HG03460 (cell line): ENCODE measurements around the gene LRCH4.

Source experiments
- ATAC-seq: cut with Tn5 transposase; IDR thresholded peaks from one replicate; pipeline ENCODE4 v1.9.1; 2021; ENCODE audit not compliant: unreplicated experiment

Gene LRCH4

GRCh38 chr7:100606313-100606712, 20.4 kb upstream of the LRCH4 start:
- no peak for ATAC-seq

DNA sequence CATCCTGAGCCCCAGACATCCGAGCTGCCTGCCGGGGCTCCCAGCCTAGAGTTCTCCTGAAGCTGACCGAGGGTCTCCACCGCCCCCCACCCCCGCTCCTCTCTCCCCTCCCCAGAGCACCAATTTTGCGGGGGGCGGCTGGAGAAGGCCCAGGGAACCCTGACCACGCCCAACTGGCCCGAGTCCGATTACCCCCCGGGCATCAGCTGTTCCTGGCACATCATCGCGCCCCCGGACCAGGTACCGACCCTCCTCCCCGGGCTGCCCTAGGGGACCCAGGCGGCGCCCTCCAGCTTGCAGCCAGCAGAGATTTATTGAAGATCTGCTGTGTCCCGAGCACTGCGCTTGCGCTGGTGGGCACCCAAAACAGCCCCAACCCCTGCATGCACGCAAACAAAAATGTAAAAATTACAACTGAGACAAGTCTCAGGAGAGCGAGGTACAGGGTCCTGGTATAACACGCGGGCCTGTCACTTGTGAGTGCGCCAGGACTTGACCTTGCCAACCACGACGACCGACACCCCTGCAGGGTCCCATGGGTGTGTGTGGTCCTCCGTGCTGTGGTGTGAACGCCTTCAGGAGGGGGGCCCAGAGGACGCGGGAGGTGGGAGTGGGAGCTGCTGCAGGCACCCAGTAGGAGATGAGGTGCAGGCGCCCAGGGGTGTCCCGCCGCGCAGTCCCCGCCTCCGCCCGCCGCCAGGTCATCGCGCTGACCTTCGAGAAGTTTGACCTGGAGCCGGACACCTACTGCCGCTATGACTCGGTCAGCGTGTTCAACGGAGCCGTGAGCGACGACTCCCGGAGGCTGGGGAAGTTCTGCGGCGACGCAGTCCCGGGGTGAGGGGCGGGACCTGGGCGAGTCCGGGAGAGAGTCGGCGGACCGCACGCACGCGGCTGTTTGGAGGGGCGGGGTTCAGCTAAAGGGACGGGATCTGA, 19.3 kb upstream of the LRCH4 start:
- no peak for ATAC-seq

DNA sequence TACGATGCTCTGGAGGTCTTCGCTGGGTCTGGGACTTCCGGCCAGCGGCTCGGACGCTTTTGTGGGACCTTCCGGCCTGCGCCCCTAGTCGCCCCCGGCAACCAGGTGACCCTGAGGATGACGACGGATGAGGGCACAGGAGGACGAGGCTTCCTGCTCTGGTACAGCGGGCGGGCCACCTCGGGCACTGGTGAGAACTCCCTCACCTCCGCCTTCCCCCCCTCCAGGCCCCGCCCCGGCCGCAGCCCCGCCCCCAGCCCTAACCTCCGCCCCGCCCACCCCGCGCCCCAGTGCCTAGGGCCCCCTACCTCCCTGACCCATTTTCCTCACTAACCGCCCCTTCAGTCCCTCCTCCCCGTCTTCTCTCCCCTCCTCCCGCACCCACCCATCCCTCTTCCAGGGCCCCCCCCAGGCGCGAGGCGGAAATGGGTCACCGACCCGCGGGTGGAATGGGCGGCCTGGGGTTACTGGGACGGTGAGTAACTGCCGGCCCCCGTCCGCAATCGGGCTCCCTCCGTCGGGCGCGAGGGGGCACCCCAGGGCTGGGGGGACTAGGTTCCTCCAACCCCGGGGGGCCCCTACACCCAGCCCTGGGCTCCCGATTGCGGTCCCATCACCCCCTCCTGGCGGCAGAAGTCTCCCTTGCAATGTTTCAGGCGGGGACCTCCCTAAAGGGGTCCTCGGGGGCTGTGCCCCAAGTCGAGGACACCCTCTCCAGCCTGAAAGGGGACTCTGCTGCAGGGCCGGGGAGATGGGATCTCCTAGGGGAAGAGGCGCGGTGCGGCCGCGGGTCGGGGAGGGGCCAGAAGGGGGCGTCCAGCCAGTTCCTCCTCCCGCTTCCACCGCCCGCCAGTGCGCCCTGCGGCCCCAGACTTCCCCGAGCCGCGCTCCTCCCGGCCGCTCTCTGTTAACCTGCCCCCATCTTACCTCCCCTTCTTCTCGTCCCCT, 18.4 kb upstream of the LRCH4 start:
- peak; percentile 56 for ATAC-seq

DNA sequence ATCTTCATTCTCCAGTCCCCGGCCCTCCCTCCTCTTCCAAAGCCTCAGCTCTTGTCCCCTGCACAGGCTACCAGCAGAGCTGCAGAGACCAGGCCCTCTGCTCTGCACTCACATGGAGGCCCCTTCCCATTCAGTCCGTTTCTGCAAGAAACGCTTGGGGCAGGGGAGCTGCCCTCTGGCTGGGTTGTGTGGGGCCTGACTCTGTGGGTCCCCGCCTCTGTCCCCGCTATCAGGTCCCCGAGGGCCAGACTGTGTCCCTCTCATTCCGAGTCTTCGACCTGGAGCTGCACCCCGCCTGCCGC, 17.7 kb upstream of the LRCH4 start:
- no peak for ATAC-seq

DNA sequence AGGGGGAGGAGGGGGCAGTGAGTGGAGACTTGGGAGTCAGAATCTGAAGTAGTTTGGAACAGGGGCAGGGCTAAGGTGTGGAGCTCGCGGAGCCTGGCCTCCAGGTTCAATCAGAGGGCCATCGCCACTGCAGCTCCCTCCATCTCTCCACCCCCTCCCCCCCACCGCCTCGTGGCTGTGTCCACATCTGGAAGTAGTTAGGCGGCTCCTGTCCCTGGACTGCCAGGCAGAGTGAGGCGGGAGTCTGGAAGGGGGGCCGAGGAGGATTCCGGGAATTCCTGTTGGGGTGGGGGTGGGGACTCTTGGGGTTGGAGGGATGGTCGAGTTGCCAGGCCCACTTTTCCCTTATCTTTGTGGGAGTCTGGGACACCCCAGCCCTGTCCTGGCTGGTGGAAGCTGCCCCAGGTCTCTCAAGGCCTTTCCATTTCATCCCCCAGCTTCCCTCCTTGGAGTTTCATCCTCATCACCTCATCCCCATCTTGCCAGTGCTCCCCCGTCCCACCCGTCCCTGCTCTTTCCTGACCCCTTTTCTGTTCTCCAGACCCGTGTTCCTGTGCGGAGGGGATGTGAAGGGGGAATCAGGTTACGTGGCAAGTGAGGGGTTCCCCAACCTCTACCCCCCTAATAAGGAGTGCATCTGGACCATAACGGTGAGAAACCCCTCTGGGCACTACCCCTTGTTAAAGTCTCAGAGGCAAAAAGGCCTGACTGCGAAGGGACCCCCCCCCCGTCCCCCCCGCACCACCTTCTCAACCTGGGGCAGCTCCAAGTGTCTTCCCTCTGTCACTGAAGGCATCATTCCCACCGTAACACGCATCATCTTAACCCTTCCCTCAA, 17.2 kb upstream of the LRCH4 start:
- no peak for ATAC-seq

DNA sequence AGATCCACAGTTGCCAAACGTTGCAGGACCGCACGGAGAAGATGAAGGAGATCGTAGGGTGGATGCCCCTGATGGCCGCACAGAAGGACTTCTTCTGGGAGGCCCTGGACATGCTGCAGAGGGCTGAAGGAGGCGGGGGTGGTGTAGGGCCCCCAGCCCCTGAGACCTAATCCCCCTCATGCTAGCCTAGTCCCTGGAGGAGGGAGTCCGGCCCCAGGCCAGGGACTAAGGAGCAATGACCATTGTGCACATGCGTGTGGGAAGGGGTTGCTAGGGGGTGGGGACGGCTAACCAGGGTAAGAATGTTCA, 14.8 kb upstream of the LRCH4 start:
- ATAC-seq: no peak

DNA sequence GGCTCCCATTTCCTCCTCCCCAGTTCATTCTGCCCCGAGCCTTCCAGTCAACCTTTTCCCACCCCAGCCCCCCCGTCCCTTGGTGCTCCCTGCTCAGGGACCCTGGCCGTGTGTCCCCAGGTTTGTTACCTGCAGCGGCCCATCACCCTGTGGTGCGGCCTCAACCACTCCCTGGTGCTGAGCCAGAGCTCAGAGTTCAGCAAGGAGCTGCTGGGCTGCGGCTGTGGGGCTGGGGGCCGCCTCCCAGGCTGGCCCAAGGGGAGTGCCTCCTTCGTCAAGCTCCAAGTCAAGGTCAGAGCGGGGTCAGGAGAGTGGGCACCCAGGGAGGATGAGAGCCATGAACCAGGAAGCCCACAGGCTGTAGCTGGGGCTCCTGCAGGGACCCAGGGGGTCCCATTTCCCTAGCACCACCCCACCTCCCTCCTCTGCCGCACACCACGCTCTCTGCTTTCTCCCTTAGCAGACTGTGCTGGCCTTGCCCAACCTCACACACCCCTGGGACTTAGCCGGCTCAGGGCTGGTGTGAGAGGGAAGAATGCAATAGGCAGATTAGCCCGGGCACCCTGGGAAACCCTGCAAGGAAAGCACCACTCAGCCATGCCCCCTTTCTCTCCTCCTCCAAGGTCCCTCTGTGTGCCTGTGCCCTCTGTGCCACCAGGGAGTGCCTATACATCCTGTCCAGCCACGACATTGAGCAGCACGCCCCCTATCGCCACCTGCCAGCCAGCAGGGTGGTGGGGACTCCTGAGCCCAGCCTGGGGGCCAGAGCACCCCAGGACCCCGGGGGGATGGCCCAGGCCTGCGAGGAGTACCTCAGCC, 14.2 kb upstream of the LRCH4 start:
- ATAC-seq: no peak

GRCh38 chr7:100598425-100598824, 12.5 kb upstream of the LRCH4 start:
- ATAC-seq: no peak

DNA sequence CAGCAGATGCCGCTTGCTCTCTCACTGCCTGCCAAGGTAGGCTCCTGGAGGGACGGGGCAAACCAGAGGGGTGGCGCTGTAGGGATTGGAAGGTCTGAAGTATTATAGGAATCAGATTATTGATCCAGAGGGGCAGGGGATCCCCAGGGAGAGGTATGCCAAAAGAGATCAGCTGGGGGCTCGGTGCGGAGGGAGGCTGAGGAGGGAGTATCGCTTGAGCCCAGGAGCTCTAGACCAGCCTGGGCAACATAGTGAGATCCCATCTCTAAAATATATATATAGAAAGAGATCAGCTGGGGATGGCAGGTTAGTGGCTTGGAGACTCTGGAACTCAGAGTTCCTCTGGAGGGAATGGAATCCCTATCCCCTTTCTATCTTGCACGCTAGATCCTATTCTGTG, 9.3 kb upstream of the LRCH4 start:
- no peak for ATAC-seq

GRCh38 chr7:100591596-100591995, 5.7 kb upstream of the LRCH4 start:
- no peak for ATAC-seq

- ATAC-seq: no peak
Measured at GRCh38 chr7:100590077-100590737, 4.3 kb upstream of the LRCH4 start.

- ATAC-seq: no peak
Measured at GRCh38 chr7:100589341-100589947, 3.5 kb upstream of the LRCH4 start.

DNA sequence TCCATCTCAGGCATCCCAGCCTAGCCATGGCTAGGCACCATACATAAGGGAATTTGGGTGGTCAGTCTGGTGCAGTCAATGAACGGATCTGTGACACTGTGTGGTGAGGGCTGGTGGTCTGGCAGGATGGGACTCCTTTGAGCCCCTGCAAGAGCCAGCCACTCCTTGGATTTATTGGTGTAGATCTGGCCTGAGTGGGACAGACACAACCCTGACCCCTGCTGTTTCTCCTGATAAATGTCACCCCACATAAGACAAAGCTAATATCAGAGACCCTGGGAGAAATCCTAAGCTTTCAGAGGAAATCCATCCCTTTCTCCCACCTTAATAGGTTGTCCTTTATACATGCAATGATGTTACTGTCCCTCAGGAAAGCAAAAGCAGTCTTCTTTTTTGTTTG, 2.5 kb upstream of the LRCH4 start:
- no peak for ATAC-seq

GRCh38 chr7:100586266-100587025, 517 bp upstream of the LRCH4 start, which contains the start of gene FBXO24:
FBXO24 (plus strand) TSS chr7:100586328; CDS start chr7:100586626, 298 bp downstream.
- ATAC-seq: peak; percentile 84

- no peak for ATAC-seq
Measured at GRCh38 chr7:100584683-100585510, 1.0 kb downstream of the LRCH4 start.

- no peak for ATAC-seq
Measured at GRCh38 chr7:100584054-100584682, 1.8 kb downstream of the LRCH4 start.
